ENCODE results near the gene CORO2B.

DNA sequence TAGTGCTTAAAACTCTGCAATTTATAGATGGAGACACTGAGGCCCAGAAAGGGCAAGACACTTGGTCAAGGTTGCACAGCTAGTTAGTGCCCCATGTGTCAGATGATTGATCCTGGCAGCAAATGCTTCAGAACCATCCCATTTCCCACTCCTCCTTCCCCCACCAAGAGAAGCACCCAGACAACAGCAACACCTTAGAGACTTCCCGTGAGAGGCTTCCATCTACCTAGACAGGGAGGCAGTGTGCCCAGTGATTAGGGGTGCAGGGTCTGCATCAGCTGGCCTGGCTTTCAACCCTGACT, 77.6 kb downstream of the CORO2B start:
- TF ChIP-seq CREB1 (CRISPR knock-in tag; IDR thresholded peaks at IDR 0.05; ENCODE audit: low read depth) (no peak), ZNF114 (CRISPR knock-in tag; IDR thresholded peaks at IDR 0.05) (no peak), EZH2 (IDR thresholded peaks at IDR 0.05; ENCODE audit: low read depth, unreplicated experiment) (no peak)
- TF ChIP-seq, protein P1, sequence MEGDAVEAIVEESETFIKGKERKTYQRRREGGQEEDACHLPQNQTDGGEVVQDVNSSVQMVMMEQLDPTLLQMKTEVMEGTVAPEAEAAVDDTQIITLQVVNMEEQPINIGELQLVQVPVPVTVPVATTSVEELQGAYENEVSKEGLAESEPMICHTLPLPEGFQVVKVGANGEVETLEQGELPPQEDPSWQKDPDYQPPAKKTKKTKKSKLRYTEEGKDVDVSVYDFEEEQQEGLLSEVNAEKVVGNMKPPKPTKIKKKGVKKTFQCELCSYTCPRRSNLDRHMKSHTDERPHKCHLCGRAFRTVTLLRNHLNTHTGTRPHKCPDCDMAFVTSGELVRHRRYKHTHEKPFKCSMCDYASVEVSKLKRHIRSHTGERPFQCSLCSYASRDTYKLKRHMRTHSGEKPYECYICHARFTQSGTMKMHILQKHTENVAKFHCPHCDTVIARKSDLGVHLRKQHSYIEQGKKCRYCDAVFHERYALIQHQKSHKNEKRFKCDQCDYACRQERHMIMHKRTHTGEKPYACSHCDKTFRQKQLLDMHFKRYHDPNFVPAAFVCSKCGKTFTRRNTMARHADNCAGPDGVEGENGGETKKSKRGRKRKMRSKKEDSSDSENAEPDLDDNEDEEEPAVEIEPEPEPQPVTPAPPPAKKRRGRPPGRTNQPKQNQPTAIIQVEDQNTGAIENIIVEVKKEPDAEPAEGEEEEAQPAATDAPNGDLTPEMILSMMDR (conservative IDR thresholded peaks at IDR 0.05; ENCODE audit: low read depth in 2 of 2) = no peak

Measured in GM23338 (cell line).